Measurements from ENCODE around the gene GNGT1.

Gene GNGT1

GRCh38 chr7:93906267-93906666, at the start of gene GNGT1:
TSS of gene GNGT1 (plus strand) at chr7:93906567. CDS start at chr7:93906747, 180 bp downstream.
- no peak for DNase-seq (ENCODE audit: low spot score)

DNA sequence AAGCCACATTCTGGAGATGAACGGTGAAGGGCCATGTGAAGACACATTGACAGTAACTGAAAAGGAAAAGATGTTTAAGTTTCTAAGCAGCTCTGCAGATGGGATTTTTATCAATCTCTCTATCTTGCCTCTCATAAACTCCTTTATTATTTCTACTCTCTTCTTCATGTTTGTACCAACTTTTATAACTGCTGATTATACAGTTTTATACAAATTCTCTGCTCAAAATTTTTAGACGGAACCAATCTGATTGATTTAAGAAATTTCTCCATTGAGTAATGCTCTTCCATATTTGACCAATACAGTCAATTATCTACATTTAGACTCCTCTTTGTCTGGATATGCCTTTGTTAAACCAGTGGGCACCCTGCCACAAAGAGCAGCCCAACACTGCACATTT, 47.5 kb upstream of the GNGT1 start:
- DNase-seq (ENCODE audit: low spot score), result no peak

DNA sequence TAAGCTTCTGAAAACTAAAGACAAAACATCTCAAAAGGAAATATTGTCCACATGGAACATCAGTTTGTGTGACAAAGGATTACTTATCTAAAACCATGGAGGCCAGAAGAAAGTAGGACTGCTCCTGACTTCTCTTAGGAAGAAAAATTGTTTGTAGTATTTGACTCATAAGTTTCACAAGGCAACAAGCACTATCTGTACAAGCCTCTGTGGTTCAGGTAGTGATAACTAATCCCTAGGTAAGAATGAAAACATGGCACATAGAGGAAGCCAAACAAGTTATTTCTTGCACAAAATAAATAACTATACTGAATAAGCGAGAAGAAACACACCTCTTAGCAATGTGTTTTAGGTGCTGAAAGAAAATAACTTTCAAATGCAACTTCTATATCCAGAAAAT, 46.1 kb upstream of the GNGT1 start:
- DNase-seq (ENCODE audit: low spot score), result no peak

DNA sequence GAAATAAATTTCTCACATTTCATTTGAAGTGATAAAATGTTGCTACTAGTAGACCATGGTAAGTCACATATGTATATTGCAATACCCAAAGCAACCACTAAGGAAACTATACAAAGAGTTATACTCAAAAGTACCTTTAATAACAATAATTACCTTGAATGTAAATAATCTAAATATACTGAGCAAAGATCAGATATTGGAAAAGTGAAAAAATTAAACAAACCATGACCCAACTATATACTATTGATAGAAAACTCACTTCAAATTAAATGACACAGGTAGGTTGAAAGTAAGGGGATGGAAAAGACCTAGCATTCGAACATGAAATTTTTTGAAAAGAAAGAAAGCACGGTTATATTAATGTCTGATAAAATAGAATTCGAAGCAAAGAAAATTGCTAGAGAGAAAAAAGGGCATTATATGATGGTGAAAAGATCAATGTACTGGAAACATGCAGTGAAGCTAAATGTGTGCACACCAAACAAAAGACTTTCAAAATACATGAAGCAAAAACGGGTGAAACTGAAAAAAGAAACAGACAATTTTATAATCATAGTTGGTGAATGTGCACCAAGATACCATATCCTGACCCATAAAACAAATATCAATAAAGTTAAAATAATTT, 44.9 kb upstream of the GNGT1 start:
- DNase-seq (ENCODE audit: low spot score), result no peak

DNA sequence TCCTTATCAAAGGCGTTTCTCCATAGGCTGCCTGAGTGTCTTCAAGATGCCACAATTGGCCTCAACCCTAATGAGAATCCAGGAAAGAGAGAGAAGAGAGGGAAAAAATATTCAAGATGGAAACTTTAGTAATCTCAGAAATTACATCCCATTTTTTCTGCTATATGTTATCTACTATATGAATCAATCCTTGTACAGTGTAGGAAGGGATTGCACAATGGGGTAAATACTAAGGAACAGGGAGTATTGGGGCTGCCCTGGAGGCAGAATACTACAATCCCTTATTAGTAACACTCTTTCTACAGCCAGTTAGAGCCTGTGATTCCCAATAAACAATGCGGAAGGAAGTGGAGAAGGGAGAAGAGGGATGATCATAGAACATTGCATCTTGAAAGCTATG, 43.7 kb upstream of the GNGT1 start:
- no peak for DNase-seq (ENCODE audit: low spot score)

- DNase-seq (ENCODE audit: low spot score), result no peak
These were observed 39.5 kb upstream of the GNGT1 start for GRCh38 chr7:93866886-93867285.

GRCh38 chr7:93873998-93874574, 32.3 kb upstream of the GNGT1 start:
- no peak for DNase-seq (ENCODE audit: low spot score)

GRCh38 chr7:93877742-93878141, 28.6 kb upstream of the GNGT1 start:
- DNase-seq (ENCODE audit: low spot score), result no peak

DNA sequence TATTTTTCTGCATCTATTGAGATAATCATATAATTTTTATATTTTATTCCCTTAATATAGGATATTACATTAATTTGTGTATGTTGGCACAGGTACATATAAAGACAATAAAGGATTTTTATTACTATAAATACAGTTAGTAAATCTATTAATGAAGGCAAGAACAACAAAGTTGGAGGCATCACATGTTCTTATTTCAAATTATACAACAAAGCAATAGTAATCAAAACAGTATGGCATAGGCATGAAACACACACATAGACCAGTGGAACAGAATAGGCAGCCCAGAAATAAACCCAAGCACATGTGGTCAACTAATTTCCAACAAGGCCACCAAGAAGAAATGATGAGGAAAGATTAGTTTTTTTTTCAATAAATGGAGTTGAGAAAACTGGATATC, 27.0 kb upstream of the GNGT1 start:
- no peak for DNase-seq (ENCODE audit: low spot score)

- DNase-seq (ENCODE audit: low spot score), result no peak
These were observed 23.9 kb upstream of the GNGT1 start for GRCh38 chr7:93882468-93882867.

- DNase-seq (ENCODE audit: low spot score), result no peak
These were observed 23.1 kb upstream of the GNGT1 start for GRCh38 chr7:93883078-93883916.

- no peak for DNase-seq (ENCODE audit: low spot score)
These were observed 22.4 kb upstream of the GNGT1 start for GRCh38 chr7:93883917-93884345.

GRCh38 chr7:93884541-93884940, 21.8 kb upstream of the GNGT1 start:
- DNase-seq (ENCODE audit: low spot score), result no peak

GRCh38 chr7:93889261-93889660, 17.1 kb upstream of the GNGT1 start:
- DNase-seq (ENCODE audit: low spot score), result no peak

DNA sequence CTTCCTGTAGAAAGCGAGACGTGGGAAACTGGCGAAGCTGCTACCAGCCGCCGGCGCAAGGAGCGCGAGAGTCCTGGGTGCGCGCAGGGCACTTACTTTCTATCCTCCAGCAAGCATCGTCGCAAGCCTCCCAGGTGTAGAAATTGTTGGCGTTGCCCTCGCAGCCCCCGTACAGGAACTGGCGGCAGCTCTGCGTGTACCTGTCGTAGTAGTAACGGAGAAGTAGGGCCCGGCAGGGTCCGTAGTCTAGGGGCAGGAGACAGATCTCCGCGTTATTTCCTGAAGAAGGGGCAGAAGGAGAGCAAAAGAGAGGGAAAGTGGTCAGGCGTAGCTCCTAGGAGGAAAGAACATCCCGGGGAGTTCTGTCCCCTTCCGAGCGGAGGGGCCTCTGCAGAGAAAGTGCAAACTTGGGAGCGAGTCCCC, 16.3 kb upstream of the GNGT1 start:
- peak; percentile 42 for DNase-seq (ENCODE audit: low spot score)

DNA sequence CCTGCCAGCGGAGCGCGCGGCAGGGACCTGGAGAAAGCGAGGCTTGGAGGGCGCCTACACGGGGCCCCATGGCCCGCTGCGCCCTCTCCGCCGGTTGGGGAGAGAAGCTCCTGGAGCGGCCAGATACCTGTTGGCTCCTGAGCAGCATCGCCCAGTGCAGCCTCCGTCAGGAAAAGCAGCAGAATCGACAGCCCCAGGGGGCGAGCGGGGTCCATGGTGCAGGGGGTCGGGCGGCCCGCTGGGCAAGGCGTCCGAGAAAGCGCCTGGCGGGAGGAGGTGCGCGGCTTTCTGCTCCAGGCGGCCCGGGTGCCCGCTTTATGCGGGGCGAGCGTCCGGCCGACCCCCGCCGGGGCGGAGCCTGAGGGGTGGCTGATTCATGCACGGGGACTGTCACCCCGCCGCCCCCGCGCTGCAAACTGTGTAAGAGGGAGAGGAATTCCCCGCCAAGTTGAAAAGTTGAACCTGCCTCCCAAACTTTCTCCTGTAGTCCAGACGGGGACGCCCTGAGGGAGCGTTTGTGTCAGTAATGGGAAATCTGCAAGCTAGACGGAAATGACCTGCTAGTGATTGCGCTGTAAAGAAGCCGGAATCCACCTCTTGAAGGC, 15.8 kb upstream of the GNGT1 start, which contains the start of gene TFPI2:
TFPI2 (minus strand) TSS at position 290 of the 605 bp plus-strand sequence; CDS start at position 215, 75 bp downstream.
- peak; percentile 46 for DNase-seq (ENCODE audit: low spot score)

GRCh38 chr7:93894426-93894825, 11.9 kb upstream of the GNGT1 start:
- DNase-seq (ENCODE audit: low spot score), result peak; percentile 42

GRCh38 chr7:93894966-93895640, 11.3 kb upstream of the GNGT1 start:
- no peak for DNase-seq (ENCODE audit: low spot score)

DNA sequence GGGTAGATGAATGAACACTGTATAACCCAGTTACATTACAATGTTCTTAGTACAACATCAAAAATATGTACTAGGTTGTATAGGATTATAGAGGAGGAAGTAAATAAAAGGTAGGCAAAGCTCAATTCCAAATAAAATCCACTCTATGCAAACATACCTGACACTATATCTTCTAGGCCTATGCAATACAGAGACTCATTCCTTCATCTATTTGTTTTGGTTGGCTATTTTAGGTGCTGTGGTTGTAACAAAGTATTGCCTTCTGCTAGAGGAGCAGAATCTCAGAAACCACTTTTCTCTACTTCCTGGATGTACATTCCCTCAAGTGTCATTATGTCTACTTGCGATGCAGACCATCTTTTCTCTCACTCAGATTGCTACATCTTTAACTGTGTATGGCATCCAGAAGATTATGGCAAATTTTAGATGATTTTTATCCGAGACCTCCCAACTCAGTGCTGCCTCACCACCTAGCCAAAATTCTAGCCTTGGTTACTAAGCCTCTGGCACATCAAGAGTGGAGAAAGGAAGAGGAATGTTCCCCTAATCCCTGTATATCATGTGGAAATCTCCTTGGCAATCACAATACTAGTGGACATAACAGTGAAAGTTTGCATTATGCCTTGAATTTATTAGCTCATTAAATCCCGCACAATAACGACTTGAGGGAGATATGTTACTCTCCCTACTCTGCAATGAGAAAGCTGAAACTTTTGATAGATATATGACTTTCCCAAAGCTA, 10.3 kb upstream of the GNGT1 start:
- DNase-seq (ENCODE audit: low spot score), result no peak

DNA sequence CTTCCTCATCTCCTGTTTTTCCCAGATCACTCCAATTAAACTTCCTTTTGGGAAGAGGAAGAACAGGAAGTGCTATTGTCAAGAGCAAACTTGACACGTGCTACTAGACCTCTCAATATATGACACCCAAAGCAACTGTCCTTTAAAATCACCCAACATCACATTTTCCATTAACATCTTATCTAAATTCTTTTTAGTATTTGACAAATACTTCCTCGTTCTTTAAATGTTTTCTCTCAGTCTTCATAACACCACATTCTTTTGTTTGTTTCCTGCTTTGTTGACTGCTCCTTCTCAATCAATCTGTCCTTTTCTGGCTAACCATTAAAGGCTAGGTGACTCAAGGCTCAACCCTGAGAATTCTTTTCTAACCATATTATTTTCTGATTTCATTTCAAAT, 8.7 kb upstream of the GNGT1 start:
- DNase-seq (ENCODE audit: low spot score), result no peak

- no peak for DNase-seq (ENCODE audit: low spot score)
These were observed 3.5 kb upstream of the GNGT1 start for GRCh38 chr7:93902777-93903423.

Data from kidney capillary endothelial cell (primary cell).